ENCODE results near the gene USF3.

- TF ChIP-seq CTCF (IDR thresholded peaks at IDR 0.05), result no peak
- TF ChIP-seq POLR2A (IDR thresholded peaks at IDR 0.05), result no peak
Observed at GRCh38 chr3:113684271-113684819, 12.1 kb downstream of the USF3 start.
